OCI-LY1 (cell line): Measurements from ENCODE around the gene TCF7.

Experiments used
- H2AFZ ChIP-seq: fragments of 200-600 bp; sonication (generic), shearing (Covaris generic); 2 replicates; pipeline ENCODE4 v1.6.0; 2014; ENCODE audit warnings: antibody characterized with exemption, mild to moderate bottlenecking, low read length
- H3F3A ChIP-seq: fragments of 200-600 bp; sonication (generic), shearing (Covaris generic); 2 replicates; pipeline ENCODE4 v1.6.0; 2014; ENCODE audit warnings: mild to moderate bottlenecking, antibody characterized with exemption, low read length, moderate library complexity; ENCODE audit not compliant: insufficient read depth
- H3K27ac ChIP-seq: fragments of 200-600 bp; sonication (generic); 2 replicates; pipeline ENCODE4 v1.5.1; 2014; ENCODE audit warnings: low read length, mixed run types, mild to moderate bottlenecking, low read depth; ENCODE audit not compliant: poor library complexity, severe bottlenecking
- H3K27me3 ChIP-seq: fragments of 200-600 bp; sonication (generic); 2 replicates; pipeline ENCODE4 v1.6.0; 2014; ENCODE audit warnings: antibody characterized with exemption, mild to moderate bottlenecking, low read length, moderate library complexity; ENCODE audit not compliant: insufficient read depth
- H3K36me3 ChIP-seq: fragments of 200-600 bp; sonication (generic); 2 replicates; pipeline ENCODE4 v1.6.1; 2014; ENCODE audit warnings: mild to moderate bottlenecking, antibody characterized with exemption, low read length, moderate library complexity, mixed read lengths; ENCODE audit not compliant: insufficient read depth
- H3K4me1 ChIP-seq: fragments of 200-600 bp; sonication (generic); 2 replicates; pipeline ENCODE4 v1.5.1; 2014; ENCODE audit warnings: mild to moderate bottlenecking, low read length, moderate library complexity; ENCODE audit not compliant: insufficient read depth, severe bottlenecking
- H3K4me2 ChIP-seq: fragments of 200-600 bp; sonication (generic), shearing (Covaris generic); 2 replicates; pipeline ENCODE4 v1.6.1; 2014; ENCODE audit warnings: low read length
- H3K4me3 ChIP-seq: fragments of 200-600 bp; sonication (generic); 2 replicates; pipeline ENCODE4 v1.5.1; 2014; ENCODE audit warnings: low read length, low read depth, mild to moderate bottlenecking, mixed read lengths; ENCODE audit not compliant: poor library complexity, severe bottlenecking
- H3K79me2 ChIP-seq: fragments of 200-600 bp; shearing (Covaris generic); 2 replicates; pipeline ENCODE4 v1.6.1; 2016; ENCODE audit warnings: mixed run types, low read length, mixed read lengths; ENCODE audit not compliant: insufficient read depth
- H3K9ac ChIP-seq: fragments of 200-600 bp; sonication (generic), shearing (Covaris generic); 2 replicates; pipeline ENCODE4 v1.6.1; 2014; ENCODE audit warnings: mild to moderate bottlenecking, low read length, mixed read lengths
- H3K9me2 ChIP-seq: fragments of 200-600 bp; sonication (generic), shearing (Covaris generic); 2 replicates; pipeline ENCODE4 v1.6.1; 2014; ENCODE audit warnings: low read depth, mild to moderate bottlenecking, low read length, mixed read lengths
- H3K9me3 ChIP-seq: fragments of 200-600 bp; shearing (Covaris generic); 2 replicates; pipeline ENCODE4 v1.6.1; 2014; ENCODE audit warnings: low read length, mixed read lengths
- H4K20me1 ChIP-seq: fragments of 200-600 bp; sonication (generic), shearing (Covaris generic); 2 replicates; pipeline ENCODE4 v1.6.0; 2016; ENCODE audit warnings: mild to moderate bottlenecking, low read length; ENCODE audit not compliant: insufficient read depth
- EZH2 ChIP-seq: fragments of 200-600 bp; sonication (generic), shearing (Covaris generic); IDR thresholded peaks from 2 replicates; pipeline ENCODE4 v1.8.0; 2017; ENCODE audit warnings: borderline replicate concordance, mixed run types, mild to moderate bottlenecking, antibody characterized with exemption, low read length, moderate library complexity, mixed read lengths
- TF ChIP-seq, protein P1 (sequence below): fragments of 200-600 bp; sonication (generic), shearing (Covaris generic); IDR thresholded peaks from 2 replicates; pipeline ENCODE4 v1.5.1; 2017; ENCODE audit warnings: mild to moderate bottlenecking, antibody characterized with exemption, low read length, moderate library complexity, mixed read lengths

TCF7 gene

DNA sequence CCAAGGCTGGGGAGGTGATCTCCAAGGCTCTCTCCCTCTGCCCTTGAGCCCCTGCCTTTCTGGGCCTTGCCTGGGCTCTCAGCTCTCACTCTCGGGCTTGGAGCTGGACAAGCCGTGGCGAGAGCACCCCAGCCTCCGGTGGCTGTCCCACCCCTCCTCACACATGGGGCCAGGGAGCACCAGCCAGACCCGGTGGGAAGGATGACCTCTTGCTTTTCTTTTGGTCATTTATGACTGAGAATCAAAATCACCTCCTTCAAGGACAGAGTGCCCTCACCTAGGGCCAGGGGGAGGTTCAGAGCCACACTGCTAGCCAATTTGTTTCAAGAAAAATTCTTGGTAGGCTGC lies 14.1 kb downstream of the TCF7 start:
- Histone ChIP-seq H3K36me3 (peaks cover 1% of the 10 kb centered on the region; the same call in 1 of the 2 replicates), H3K4me1 (peaks cover 12% of the 10 kb centered on the region), H2AFZ (no peak overlapping the region), H3K27ac (no peak overlapping the region), H3K9ac (no peak overlapping the region), H3K4me2 (no peak overlapping the region), H3K9me3 (no peaks in the 10 kb centered on the region), H4K20me1 (no peaks in the 10 kb centered on the region), H3K27me3 (no peaks in the 10 kb centered on the region), H3K4me3 (no peak overlapping the region), H3K9me2 (no peaks in the 10 kb centered on the region), H3F3A (no peaks in the 10 kb centered on the region), H3K79me2 (no peaks in the 10 kb centered on the region)
- TF ChIP-seq EZH2, result no peak
- TF ChIP-seq, protein P1, sequence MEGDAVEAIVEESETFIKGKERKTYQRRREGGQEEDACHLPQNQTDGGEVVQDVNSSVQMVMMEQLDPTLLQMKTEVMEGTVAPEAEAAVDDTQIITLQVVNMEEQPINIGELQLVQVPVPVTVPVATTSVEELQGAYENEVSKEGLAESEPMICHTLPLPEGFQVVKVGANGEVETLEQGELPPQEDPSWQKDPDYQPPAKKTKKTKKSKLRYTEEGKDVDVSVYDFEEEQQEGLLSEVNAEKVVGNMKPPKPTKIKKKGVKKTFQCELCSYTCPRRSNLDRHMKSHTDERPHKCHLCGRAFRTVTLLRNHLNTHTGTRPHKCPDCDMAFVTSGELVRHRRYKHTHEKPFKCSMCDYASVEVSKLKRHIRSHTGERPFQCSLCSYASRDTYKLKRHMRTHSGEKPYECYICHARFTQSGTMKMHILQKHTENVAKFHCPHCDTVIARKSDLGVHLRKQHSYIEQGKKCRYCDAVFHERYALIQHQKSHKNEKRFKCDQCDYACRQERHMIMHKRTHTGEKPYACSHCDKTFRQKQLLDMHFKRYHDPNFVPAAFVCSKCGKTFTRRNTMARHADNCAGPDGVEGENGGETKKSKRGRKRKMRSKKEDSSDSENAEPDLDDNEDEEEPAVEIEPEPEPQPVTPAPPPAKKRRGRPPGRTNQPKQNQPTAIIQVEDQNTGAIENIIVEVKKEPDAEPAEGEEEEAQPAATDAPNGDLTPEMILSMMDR, result no peak

DNA sequence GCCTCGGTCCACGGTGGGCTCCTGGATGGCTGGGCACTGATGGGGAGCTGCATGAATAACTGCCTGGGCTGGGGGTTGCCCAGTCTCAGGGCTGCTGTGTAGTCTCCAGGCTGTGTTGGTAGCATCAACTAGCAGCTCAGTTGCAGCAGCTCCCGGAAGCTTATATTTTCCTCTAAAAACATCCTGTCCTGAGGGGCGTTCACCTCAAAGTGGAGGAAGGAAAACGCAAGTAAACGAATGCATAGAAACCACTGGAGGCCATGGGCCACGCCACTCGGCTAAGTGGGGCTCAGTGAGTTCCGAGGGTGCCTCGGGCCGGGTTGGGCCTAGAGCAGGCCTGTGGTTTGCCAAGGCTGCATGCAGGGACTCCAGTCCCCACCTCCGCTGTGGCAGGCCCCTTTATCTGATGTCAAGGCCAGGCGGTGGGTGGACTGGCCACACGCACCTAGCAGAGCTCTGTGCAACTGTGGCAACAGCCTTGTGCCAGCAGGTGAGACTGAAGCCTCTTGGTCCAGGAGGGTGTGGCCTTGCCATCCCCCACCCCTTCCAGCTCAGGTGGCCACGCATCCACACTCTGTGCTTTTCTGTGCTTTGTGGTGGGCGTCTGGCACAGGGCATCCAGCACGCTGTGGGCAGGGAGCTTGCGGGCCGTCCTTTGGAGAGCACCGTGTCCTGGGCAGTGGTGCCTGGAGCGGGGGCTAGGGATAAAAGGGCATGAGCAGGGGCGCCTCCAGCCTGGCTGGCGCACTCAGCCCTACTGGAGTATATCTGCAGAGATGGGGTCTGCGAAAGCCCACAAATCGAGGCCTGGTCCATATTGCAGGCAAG lies 15.1 kb downstream of the TCF7 start:
- Histone ChIP-seq H3K9ac (no peak overlapping the region), H4K20me1 (no peaks in the 10 kb centered on the region), H3K4me2 (no peak overlapping the region), H2AFZ (no peak overlapping the region), H3K4me1 (peaks cover 12% of the 10 kb centered on the region), H3K27ac (no peak overlapping the region), H3K9me2 (no peaks in the 10 kb centered on the region), H3K36me3 (peaks cover 9% of the 10 kb centered on the region; the same call in 1 of the 2 replicates), H3K27me3 (no peaks in the 10 kb centered on the region), H3K4me3 (no peak overlapping the region), H3K9me3 (no peaks in the 10 kb centered on the region), H3K79me2 (no peaks in the 10 kb centered on the region), H3F3A (no peaks in the 10 kb centered on the region)
- TF ChIP-seq, protein P1, result no peak
- no peak for TF ChIP-seq EZH2

DNA sequence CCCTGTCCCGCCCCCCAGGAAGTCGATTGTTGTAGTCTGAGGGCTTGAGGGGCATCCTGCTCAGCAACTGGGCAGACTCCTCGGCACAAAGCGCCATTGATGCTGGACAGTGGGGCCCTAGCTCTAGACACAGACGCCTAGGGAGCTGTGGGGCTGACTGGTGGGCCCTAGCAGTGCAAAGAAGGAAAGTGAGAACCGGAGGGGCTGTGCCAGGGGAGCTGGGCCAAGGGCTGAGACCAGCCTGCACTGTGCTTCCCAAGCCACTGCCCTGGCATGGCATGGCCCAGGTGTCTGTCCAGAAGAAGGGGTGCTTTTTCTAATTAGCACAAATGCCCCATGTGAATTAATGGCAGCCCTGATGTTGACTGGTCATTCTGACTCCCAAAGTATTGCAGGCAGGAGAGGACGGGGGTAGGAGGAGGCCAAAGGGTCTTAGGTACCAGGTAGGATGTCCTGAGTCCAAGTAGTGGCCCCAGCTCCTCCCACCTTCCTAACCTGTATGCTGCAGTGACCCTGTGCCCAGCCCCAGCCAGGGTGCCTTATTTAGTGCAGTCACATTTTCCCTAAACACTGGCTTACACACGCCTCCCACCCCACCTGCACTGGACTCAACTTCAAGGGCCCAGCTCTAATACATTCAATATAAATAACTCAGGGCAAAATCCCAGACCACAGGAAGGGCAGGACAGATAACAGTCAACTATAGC lies 15.9 kb downstream of the TCF7 start:
- H3K9me3 ChIP-seq, result no peaks in the 10 kb centered on the region
- no peaks in the 10 kb centered on the region for H4K20me1 ChIP-seq
- no peak overlapping the region for H3K4me2 ChIP-seq
- H3K4me1 ChIP-seq, result peaks cover 12% of the 10 kb centered on the region
- H3K4me3 ChIP-seq, result no peak overlapping the region
- H3F3A ChIP-seq, result no peaks in the 10 kb centered on the region
- H2AFZ ChIP-seq, result no peak overlapping the region
- H3K36me3 ChIP-seq, result peaks cover 9% of the 10 kb centered on the region; the same call in 1 of the 2 replicates
- H3K27ac ChIP-seq, result no peak overlapping the region
- TF ChIP-seq EZH2, result no peak
- TF ChIP-seq, protein P1, result no peak
- no peaks in the 10 kb centered on the region for H3K27me3 ChIP-seq
- no peaks in the 10 kb centered on the region for H3K9me2 ChIP-seq
- H3K9ac ChIP-seq, result no peak overlapping the region
- no peaks in the 10 kb centered on the region for H3K79me2 ChIP-seq
